Mesothelial cell of epicardium (in vitro differentiated cells): ENCODE data around the gene SSBP1. TPM values are rescaled to one million over a fixed set of nuclear protein-coding genes. Genes with fewer than 3 reads are reported as not detected.
"Not testable (repeated sequence)": the region's sequence is repeated elsewhere in the genome, so short reads cannot be mapped to it uniquely, and the experiment has no call there.

Source experiments
- DNase-seq, 2 experiments: peaks; one replicate each; pipeline ENCODE4 v3.0.0; 2021; ENCODE audit warnings: low spot score in 2 of 2; ENCODE audit not compliant: unreplicated experiment in 2 of 2
- H3K27ac Mint-ChIP-seq: 2 replicates; pipeline ENCODE4 v1.8.0; 2021; ENCODE audit warnings: mixed read lengths
- H3K27me3 Mint-ChIP-seq: 2 replicates; pipeline ENCODE4 v1.8.0; 2021; ENCODE audit warnings: low read depth, mixed read lengths
- H3K36me3 Mint-ChIP-seq: 2 replicates; pipeline ENCODE4 v1.8.0; 2021; ENCODE audit warnings: mixed read lengths
- H3K4me1 Mint-ChIP-seq: 2 replicates; pipeline ENCODE4 v1.8.0; 2021; ENCODE audit warnings: mixed read lengths
- H3K4me3 Mint-ChIP-seq: 2 replicates; pipeline ENCODE4 v1.8.0; 2021; ENCODE audit warnings: mild to moderate bottlenecking, moderate library complexity, mixed read lengths
- H3K9me3 Mint-ChIP-seq: 2 replicates; pipeline ENCODE4 v1.8.0; 2021; ENCODE audit warnings: mixed read lengths
- CTCF ChIP-seq: fragments of 200-600 bp; sonication (generic); IDR thresholded peaks from one replicate; pipeline ENCODE4 v1.5.0; 2021; ENCODE audit warnings: antibody characterized with exemption; ENCODE audit not compliant: unreplicated experiment
- total RNA-seq: library from RNA; stranded (reverse); gene quantifications from 3 replicates; pipeline ENCODE4 v1.2.1, GENCODE V29; 2021

The SSBP1 gene
- 120 to 127 TPM (median 123 TPM) in 3 replicates for total RNA-seq

GRCh38 chr7:141737836-141738591 is at the start of gene SSBP1:
Gene SSBP1 (plus strand): TSS chr7:141738358. CDS start chr7:141739167, 809 bp downstream.
- peaks cover 27% of the 10 kb centered on the region for H3K4me1 Mint-ChIP-seq
- H3K4me3 Mint-ChIP-seq: peak within 1 kb of the TSS; percentile 97
- peak within 1 kb of the TSS; percentile 99 for H3K27ac Mint-ChIP-seq
- TF ChIP-seq CTCF: peak; percentile 69
- no peaks in the 10 kb centered on the region for H3K9me3 Mint-ChIP-seq
- peaks cover 11% of the 10 kb centered on the region for H3K36me3 Mint-ChIP-seq
- no peaks in the 10 kb centered on the region for H3K27me3 Mint-ChIP-seq
- DNase-seq: peak; percentile 68 to 88

GRCh38 chr7:141689072-141689825 is 48.9 kb upstream of the SSBP1 start:
- not testable (repeated sequence) for H3K9me3 Mint-ChIP-seq, DNase-seq, H3K27ac Mint-ChIP-seq, H3K36me3 Mint-ChIP-seq, H3K4me3 Mint-ChIP-seq, H3K4me1 Mint-ChIP-seq, H3K27me3 Mint-ChIP-seq

- TF ChIP-seq CTCF: no peak
- no peak for DNase-seq
- Mint-ChIP-seq H3K4me3 (no peak overlapping the region), H3K27ac (no peak overlapping the region), H3K4me1 (peaks cover 5% of the 10 kb centered on the region), H3K36me3 (no peaks in the 10 kb centered on the region), H3K9me3 (no peaks in the 10 kb centered on the region), H3K27me3 (no peaks in the 10 kb centered on the region)
Observed at GRCh38 chr7:141691540-141691939, 46.6 kb upstream of the SSBP1 start.

- no peaks in the 10 kb centered on the region for H3K36me3 Mint-ChIP-seq
- no peak overlapping the region for H3K4me3 Mint-ChIP-seq
- DNase-seq: no peak
- H3K27ac Mint-ChIP-seq: no peak overlapping the region
- TF ChIP-seq CTCF: no peak
- H3K4me1 Mint-ChIP-seq: peaks cover 3% of the 10 kb centered on the region
- H3K27me3 Mint-ChIP-seq: no peaks in the 10 kb centered on the region
- no peaks in the 10 kb centered on the region for H3K9me3 Mint-ChIP-seq
Observed at GRCh38 chr7:141691961-141692360, 46.2 kb upstream of the SSBP1 start.

- Mint-ChIP-seq H3K9me3 (no peaks in the 10 kb centered on the region), H3K36me3 (no peaks in the 10 kb centered on the region), H3K4me1 (no peaks in the 10 kb centered on the region), H3K27me3 (no peaks in the 10 kb centered on the region), H3K4me3 (no peak overlapping the region), H3K27ac (no peak overlapping the region)
- DNase-seq: no peak
- no peak for TF ChIP-seq CTCF
Observed at GRCh38 chr7:141693082-141693481, 45.1 kb upstream of the SSBP1 start.

- no peak overlapping the region for H3K27ac Mint-ChIP-seq
- no peak for TF ChIP-seq CTCF
Observed at GRCh38 chr7:141695803-141696289, 42.3 kb upstream of the SSBP1 start.

More at GRCh38 chr7:141695803-141696289, 42.3 kb upstream of the SSBP1 start:
- Mint-ChIP-seq H3K4me1 (peaks cover 9% of the 10 kb centered on the region), H3K36me3 (no peaks in the 10 kb centered on the region), H3K27me3 (no peaks in the 10 kb centered on the region), H3K4me3 (no peak overlapping the region), H3K9me3 (no peaks in the 10 kb centered on the region)
- DNase-seq: no peak
